Tibial artery (tissue), 4 donors: ENCODE measurements around the gene RASA3.
A peak's percentile ranks its signal among the peaks of the same experiment; 100 is the strongest.

Experiments
- DNase-seq, 2 donors: peaks; one replicate each; pipeline ENCODE4 v3.0.0-alpha.2; 2019
- H3K27ac ChIP-seq, 2 donors: fragments of 200-600 bp; sonication (generic) in 1 of 2; 1 replicate in 1 of 2; 2 replicates in 1 of 2; pipeline ENCODE4 v1.5.1; 2018 to 2019; ENCODE audit warnings: mild to moderate bottlenecking in 1 of 2
- H3K27me3 ChIP-seq, 2 donors: fragments of 200-600 bp; sonication (generic) in 1 of 2; one replicate each; pipeline versions ENCODE4 v1.5.1 to v1.6.0; 2016 to 2019
- H3K36me3 ChIP-seq, 3 donors: fragments of 200-600 bp; sonication (generic) in 2 of 3; one replicate each; pipeline ENCODE4 v1.5.1; 2016 to 2019; ENCODE audit warnings: mild to moderate bottlenecking in 2 of 3
- H3K4me1 ChIP-seq, 4 donors: fragments of 200-600 bp; sonication (generic) in 2 of 4; 1 replicate in 3 of 4; 2 replicates in 1 of 4; pipeline ENCODE4 v1.5.1; 2016 to 2019
- H3K4me3 ChIP-seq, 2 donors: fragments of 200-600 bp; sonication (generic) in 1 of 2; 1 replicate in 1 of 2; 2 replicates in 1 of 2; pipeline ENCODE4 v1.5.1; 2018 to 2019; ENCODE audit warnings: mild to moderate bottlenecking in 2 of 2
- H3K9me3 ChIP-seq, 3 donors: fragments of 200-600 bp; sonication (generic) in 1 of 3; one replicate each; pipeline ENCODE4 v1.5.1; 2016 to 2019
- CTCF ChIP-seq, 2 experiments: fragments of 200-600 bp in 1 of 2; fragments of 450-650 bp in 1 of 2; IDR thresholded peaks; one replicate each; pipeline ENCODE4 v1.5.1; 2017 to 2019; ENCODE audit warnings: antibody characterized with exemption in 2 of 2, mild to moderate bottlenecking in 1 of 2, moderate library complexity in 1 of 2
- intact Hi-C: fragments of 100-400 bp; cut with DNase I; formaldehyde crosslinking; loops from one replicate; pipeline ENCODE4 v1.15.0; 2023; ENCODE audit warnings: low total_unique reads

RASA3 gene

DNA sequence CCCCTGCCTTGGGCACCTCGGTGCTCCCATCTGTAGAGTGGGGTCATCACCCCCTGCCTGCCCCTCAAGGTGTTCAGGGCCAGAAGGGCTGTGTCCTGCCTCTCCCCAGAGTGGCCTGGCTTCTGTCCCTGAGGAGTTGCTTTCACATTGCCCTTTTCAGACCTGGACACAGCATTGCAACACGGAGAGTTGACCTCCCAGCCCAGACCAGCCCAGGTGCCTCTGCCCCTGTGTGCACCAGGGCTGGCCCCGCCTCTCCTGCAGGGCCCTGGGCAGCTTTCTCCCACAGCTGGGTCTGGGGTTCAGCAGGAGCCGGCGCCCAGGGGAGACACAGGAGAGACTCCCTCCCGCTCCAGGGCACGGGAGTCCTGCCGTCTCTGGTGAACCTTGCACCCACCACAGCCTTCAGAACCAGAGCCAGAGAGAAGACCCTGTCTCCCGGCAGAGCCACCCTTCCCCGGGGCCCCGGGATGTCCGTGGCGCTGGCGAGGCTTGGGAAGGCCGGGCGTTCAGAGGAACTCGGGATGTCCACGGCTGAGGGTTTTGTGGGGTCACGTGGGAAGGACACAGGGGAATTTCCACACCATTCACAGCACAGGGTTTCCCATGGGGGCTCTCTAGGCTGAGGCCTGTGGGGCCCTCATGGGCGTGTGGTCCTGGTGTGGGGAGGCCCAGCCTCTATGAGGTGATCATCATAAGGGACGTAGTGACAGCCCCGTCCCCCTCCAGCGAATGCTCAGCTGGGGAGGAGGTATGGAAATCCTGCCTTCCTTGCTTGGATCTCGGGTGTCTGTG, 181.8 kb downstream of the RASA3 start:
- Histone ChIP-seq H3K36me3 (peaks cover 0 to 19% (median 8%) of the 10 kb centered on the region in 3 donors), H3K27me3 (no peaks in the 10 kb centered on the region), H3K27ac (no peak overlapping the region), H3K4me1 (peaks cover 0 to 24% (median 15%) of the 10 kb centered on the region in 4 donors), H3K4me3 (peak overlapping the region in 1 of 2 donors; percentile 42), H3K9me3 (no peaks in the 10 kb centered on the region)
- intact Hi-C loops = no loop called here
- no peak for DNase-seq
- no peak for TF ChIP-seq CTCF (IDR thresholded peaks at IDR 0.05)

DNA sequence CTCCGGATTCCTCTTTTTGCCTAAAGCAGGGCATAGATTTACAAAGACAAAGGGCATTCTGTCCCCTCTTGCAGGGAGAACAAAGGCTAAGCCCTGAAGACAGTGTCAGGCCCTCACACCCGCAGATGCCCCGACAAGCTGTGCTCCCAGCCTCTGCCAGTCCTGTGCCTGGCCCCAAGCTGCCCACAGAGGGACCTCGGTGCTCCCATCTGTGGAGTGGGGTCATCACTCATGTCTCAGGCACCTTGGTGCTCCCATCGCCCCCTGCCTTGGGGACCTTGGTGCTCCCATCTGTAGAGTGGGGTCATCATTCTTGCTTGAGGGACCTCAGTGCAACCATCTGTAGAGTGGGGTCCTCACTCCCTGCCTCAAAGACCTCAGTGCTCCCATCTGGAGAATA, 182.9 kb downstream of the RASA3 start:
- Histone ChIP-seq H3K27me3 (no peaks in the 10 kb centered on the region), H3K36me3 (peaks cover 0 to 11% (median under 1%) of the 10 kb centered on the region in 3 donors), H3K4me3 (no peak overlapping the region), H3K27ac (no peak overlapping the region), H3K9me3 (no peaks in the 10 kb centered on the region), H3K4me1 (peaks cover 0 to 24% (median 15%) of the 10 kb centered on the region in 4 donors)
- intact Hi-C loops = loop anchor here (2.0 kb wide), 1 partner anchor 277 kb away; no protein-coding TSS in a partner anchor
- TF ChIP-seq CTCF (IDR thresholded peaks at IDR 0.05) = no peak
- DNase-seq = no peak

DNA sequence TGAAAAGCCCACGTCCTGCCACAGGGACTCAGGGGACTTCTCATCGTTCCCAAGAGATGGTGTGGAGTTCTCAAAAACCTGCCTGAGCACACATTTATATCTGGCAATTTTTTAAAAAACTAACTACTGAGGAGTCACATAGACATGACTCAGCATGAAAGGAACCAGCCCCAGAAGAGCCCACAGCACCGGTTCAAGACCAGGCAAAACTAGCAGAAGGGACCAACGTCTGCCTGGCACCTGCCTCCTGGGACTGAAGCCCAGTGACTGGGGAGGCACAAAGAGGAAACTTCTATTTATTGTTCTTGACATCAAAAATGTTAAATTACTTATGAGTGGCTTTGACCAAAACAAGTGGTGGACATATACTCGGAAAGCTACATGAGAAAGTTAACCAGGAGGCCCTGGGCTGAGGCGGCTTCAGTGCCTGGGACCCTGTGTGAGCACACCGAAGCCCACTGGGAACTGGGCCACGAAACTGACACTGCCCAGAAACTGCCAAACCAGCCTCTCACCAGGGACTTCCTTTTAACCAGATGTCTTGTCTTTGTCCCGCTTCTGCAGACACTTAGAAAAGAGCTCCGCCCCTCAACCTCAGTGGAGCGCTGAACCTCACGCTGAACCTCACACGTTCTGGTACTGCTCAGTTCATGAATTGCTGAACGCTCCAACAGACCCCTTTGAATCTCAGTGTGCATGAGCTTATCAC, 184.2 kb downstream of the RASA3 start:
- H3K27me3 ChIP-seq = no peaks in the 10 kb centered on the region
- no peak overlapping the region for H3K4me3 ChIP-seq
- no peaks in the 10 kb centered on the region for H3K36me3 ChIP-seq
- TF ChIP-seq CTCF (IDR thresholded peaks at IDR 0.05) = no peak
- no peaks in the 10 kb centered on the region for H3K9me3 ChIP-seq
- intact Hi-C loops = loop anchor here (2.0 kb wide), 1 partner anchor 279 kb away; no protein-coding TSS in a partner anchor
- no peak for DNase-seq
- peaks cover 0 to 24% (median 15%) of the 10 kb centered on the region in 4 donors for H3K4me1 ChIP-seq
- H3K27ac ChIP-seq = no peak overlapping the region

DNA sequence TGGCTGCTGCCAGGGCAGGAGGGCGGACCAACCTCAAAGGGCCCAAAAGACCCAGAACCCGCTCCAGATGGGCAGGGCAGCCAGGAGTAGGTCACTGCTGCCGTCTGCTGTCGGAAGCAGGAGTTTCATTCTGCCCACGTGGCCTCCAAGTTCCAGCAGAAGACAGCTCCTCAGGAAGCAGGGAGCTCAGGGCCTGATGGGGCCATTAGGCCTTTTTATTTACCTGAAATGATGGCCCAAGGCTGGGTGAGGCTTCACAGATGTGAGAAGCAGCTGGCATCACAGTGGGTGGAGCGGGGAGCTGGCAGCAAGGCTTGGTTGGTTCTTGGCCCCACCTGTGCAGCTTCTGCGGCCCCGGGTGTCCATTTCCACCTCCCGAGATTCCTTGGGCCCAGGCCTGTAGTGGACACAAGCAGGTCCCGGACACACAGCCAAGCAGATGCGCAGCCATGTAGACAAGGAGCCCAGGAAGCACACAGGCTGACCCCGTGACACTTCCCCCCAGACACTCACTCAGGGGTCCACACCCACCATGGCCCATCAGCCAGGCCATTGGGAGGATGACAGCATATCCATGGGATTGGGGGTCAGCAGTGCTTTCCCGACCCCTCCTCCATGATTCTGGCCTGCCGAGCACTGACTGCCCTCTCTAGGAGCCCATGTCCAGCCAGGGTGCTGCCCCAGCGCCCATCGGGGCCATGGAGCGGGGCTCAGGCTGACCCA, 185.0 kb downstream of the RASA3 start:
- intact Hi-C loops = loop anchor here (2.0 kb wide), 2 partner anchors 131 to 279 kb away; no protein-coding TSS in a partner anchor
- H3K27me3 ChIP-seq = no peaks in the 10 kb centered on the region
- H3K27ac ChIP-seq = peak overlapping the region in 1 of 2 donors; percentile 34
- no peaks in the 10 kb centered on the region for H3K9me3 ChIP-seq
- H3K4me3 ChIP-seq = no peak overlapping the region
- peak; percentile 68 to 86 for DNase-seq
- no peaks in the 10 kb centered on the region for H3K36me3 ChIP-seq
- H3K4me1 ChIP-seq = peaks cover 0 to 24% (median 15%) of the 10 kb centered on the region in 4 donors
- TF ChIP-seq CTCF (IDR thresholded peaks at IDR 0.05) = peak; percentile 88 to 90

GRCh38 chr13:113946409-113947181, 185.8 kb downstream of the RASA3 start:
- peak in 1 of 2 donors; percentile 65 for DNase-seq
- H3K27ac ChIP-seq = peak overlapping the region in 1 of 2 donors; percentile 34
- H3K4me3 ChIP-seq = no peak overlapping the region
- H3K9me3 ChIP-seq = no peaks in the 10 kb centered on the region
- intact Hi-C loops = loop anchor here (2.0 kb wide), 1 partner anchor 130 kb away; no protein-coding TSS in a partner anchor
- no peaks in the 10 kb centered on the region for H3K36me3 ChIP-seq
- peaks cover 0 to 23% (median 14%) of the 10 kb centered on the region in 4 donors for H3K4me1 ChIP-seq
- H3K27me3 ChIP-seq = no peaks in the 10 kb centered on the region
- no peak for TF ChIP-seq CTCF (IDR thresholded peaks at IDR 0.05)
